GM10248 (cell line): Measurements from ENCODE around the gene NUDT16L1.
"Not testable (repeated sequence)": the region's sequence is repeated elsewhere in the genome, so short reads cannot be mapped to it uniquely, and the experiment has no call there.

Experiments used
- CTCF ChIA-PET: fragments of 300-600 bp; sonication (Branson Sonifier 250); formaldehyde crosslinking; extraction: SDS; loops from one replicate; lab custom pipeline; 2021; ENCODE audit warnings: antibody characterized with exemption; lab: Yijun Ruan, JAX
- POLR2A ChIA-PET: fragments of 350-650 bp; sonication (Branson Sonifier 250); formaldehyde crosslinking; extraction: SDS; loops from one replicate; lab custom pipeline; 2020; ENCODE audit warnings: antibody characterized with exemption; lab: Yijun Ruan, JAX
- DNase-seq: peaks from one replicate; pipeline ENCODE4 v3.0.0; 2012; ENCODE audit errors: extremely low spot score
- CTCF ChIP-seq: IDR thresholded peaks from 2 replicates; pipeline ENCODE4 v1.5.1; 2012; ENCODE audit warnings: mild to moderate bottlenecking, low read depth; ENCODE audit errors: extremely low read depth, missing control alignments, control extremely low read depth

Gene NUDT16L1

DNA sequence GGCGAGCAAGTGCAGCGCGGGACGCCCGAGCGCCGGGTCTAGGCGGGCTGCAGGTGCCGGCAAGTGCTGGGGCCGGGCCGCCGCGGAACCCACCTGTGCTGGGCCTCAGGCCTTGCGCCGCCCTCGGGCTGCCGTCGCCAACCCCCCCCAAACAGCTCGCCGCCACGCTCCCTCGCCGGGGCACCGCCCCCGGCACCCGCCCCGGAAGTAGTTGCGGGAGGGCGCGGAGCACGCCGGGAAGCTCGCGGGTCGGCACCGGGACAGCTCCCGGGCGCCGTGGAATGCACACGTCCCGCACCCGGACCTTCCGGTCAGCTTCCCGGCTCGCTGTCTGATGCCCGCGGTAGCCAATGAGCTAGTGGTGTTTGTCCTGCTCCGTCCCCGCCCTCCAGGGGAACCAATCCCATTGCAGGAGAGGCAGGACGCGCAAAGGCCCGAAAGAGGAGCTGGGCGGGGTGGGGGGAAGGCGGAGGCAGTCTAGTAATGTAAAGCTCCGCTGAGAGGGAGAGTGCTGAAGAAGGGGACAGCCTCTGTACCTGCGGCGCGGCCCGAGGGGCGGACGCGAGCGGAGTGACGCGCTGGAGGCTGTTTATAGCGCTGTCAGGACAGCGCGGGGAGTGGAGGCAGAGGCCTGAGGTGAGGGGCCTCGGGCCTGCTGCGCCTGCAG lies 40.8 kb downstream of the NUDT16L1 start, which contains the start of the genes ANKS3 and DNAAF8:
Gene ANKS3 (minus strand): TSS at position 209 of the 667 bp plus-strand sequence. CDS start 4,122 bp downstream, outside the sequence.
Gene DNAAF8 (plus strand): TSS at position 475 of the 667 bp plus-strand sequence. CDS start 1,978 bp downstream, outside the sequence.
- TF ChIP-seq CTCF: no peak
- peak; percentile 92 for DNase-seq
- CTCF ChIA-PET: interaction anchor here (1.0 to 2.0 kb wide), 13 partner anchors 9 to 332 kb away, joined by 3 to 10 read pairs (median 5); partner anchors contain the start of gene NUDT16L1
- POLR2A ChIA-PET: interaction anchor here (0.5 to 1.6 kb wide), 10 partner anchors 8 to 149 kb away, joined by 3 to 8 read pairs (median 4); partner anchors contain the start of gene NUDT16L1

DNA sequence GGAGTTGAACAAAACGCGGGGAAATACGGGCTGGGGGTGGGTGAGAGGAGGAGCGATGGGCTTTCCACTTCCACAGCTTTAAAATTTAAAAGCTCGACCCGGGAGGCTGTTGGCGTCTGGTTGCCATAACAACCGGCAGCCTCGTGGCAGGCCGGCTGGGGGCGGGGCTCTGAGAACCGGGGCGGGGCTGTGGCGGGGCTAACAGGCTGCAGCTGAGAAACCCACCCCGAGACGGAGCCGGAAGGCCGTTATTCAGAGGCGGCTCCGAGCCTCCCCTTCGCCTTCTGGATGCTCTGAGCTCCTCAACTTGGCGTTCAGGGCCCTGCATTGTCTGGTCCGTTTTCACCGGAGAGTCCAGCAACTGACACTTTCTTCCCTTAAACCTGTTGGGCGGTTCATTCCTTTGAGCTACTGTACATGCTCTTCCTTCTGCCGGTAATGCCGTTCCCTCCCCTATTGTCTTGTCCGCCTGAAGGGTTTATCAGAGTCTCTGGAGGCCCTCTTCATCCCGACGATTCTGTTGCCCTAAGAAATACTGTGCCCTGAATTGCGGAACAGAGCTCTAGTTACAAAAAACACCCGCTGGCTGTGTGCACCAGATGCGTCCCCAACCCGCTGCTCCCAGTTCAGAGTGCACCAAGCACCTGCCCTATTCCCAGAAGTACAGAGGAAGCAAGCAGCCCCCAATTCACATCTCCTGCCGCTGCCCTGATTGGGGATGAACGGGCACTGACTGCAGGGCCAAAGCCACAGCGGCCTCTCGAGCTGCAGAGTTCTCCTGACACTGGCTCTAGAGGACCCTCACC lies 41.6 kb downstream of the NUDT16L1 start:
- DNase-seq: peak; percentile 96
- POLR2A ChIA-PET: interaction anchor here (0.5 to 1.6 kb wide), 10 partner anchors 9 to 150 kb away, joined by 3 to 11 read pairs (median 4); partner anchors contain the start of gene NUDT16L1
- TF ChIP-seq CTCF: no peak
- CTCF ChIA-PET: interaction anchor here (1.0 to 2.0 kb wide), 13 partner anchors 10 to 333 kb away, joined by 3 to 10 read pairs (median 5); partner anchors contain the start of gene NUDT16L1

DNA sequence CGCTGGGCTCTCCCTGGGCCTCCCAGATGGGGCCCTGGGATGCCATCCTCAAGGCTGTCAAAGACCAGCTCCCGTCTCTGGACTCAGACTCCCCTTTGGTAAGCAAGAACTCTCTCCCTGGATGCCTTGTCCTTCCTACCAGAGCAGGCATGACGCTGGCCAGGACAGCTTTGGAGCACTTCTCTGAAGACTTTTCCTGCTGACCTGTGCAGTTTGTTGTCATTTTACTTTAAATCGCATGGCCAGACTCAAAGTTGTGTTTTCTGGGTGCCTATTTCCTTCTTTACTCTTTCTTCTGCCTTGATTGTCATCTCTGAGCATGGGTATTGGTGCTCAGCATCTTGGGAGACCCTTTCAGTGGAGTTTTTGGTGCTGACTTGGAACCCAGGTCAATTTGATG lies 43.2 kb downstream of the NUDT16L1 start:
- no peak for DNase-seq
- CTCF ChIA-PET: interaction anchor here (1.1 kb wide), 1 partner anchor 10 kb away, joined by 3 read pairs; no protein-coding TSS in a partner anchor
- TF ChIP-seq CTCF: no peak
- POLR2A ChIA-PET: no interaction called here

- ChIA-PET CTCF (interaction anchor here (1.2 kb wide), 1 partner anchor 10 kb away, joined by 3 read pairs; no protein-coding TSS in a partner anchor), POLR2A (no interaction called here)
- TF ChIP-seq CTCF: no peak
- DNase-seq: no peak
Measured at GRCh38 chr16:4737545-4737944, 44.2 kb downstream of the NUDT16L1 start.

DNA sequence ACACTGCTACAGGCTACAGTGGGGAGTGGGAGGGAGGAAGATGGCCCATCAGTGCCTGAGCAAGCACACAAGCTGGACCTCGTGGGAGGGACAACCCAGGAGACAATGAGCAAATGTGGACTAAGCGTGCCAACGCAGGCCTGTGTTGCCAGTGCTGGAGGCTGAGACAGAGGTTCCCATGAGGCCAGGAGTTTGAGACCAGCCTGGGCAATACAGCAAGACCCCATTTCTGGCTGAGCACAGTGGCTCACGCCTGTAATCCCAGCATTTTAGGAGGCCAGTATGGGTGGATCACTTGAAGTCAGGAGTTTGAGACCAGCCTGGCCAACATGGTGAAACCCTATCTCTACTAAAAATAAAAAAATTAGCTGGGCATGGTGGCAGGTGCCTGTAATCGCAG lies 45.0 kb downstream of the NUDT16L1 start:
- DNase-seq: not testable (repeated sequence)
- POLR2A ChIA-PET: interaction anchor here (1.6 kb wide), 1 partner anchor 10 kb away, joined by 5 read pairs; no protein-coding TSS in a partner anchor
- CTCF ChIA-PET: interaction anchor here (1.2 to 1.3 kb wide), 2 partner anchors 9 to 25 kb away, joined by 3 read pairs; no protein-coding TSS in a partner anchor

DNA sequence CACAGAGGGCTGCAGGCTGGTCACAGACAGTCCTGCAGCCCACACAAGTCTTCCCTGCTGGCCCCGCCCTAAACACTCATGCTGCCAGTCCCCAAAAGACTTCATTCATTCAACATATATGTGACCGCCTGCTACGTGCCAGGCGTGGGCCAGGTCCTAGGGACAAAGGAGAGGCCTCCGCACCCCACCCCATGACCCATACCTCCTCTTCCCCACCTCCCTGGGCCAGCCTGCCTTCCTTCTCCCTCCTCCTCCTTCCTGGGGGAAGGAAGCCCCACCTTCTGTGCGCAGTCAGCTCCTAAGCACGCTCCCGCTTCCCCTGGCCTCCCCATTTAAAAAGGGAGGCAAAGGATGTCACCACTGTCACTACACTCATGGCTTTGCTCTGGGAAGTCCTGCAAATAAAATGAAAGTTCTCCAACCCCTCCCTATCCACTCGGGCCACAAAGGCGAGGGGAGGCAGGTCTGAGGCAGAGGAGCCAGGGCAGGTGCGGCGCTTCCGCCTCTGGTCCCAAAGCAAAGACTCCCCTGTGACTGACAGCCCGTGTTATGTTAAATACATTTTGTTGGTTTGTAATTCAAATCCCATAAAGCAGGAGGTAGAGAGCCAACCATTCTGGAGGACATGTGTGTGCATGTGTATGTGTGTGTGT lies 50.0 kb downstream of the NUDT16L1 start:
- POLR2A ChIA-PET: no interaction called here
- CTCF ChIA-PET: interaction anchor here (2.0 to 2.1 kb wide), 2 partner anchors 9 to 12 kb away, joined by 4 to 6 read pairs; partner anchors contain the start of genes ANKS3 and DNAAF8
- no peak for TF ChIP-seq CTCF
- no peak for DNase-seq
